HEK293 (cell line): ENCODE results near the gene DLX6.

Experiments used
- CTCF ChIA-PET: fragments of 350-600 bp; formaldehyde crosslinking; extraction: SDS; loops from one replicate; lab custom pipeline; 2021; ENCODE audit warnings: antibody characterized with exemption; lab: Yijun Ruan, JAX
- POLR2A ChIA-PET: fragments of 300-600 bp; formaldehyde crosslinking; extraction: SDS; loops from one replicate; lab custom pipeline; 2020; ENCODE audit warnings: antibody characterized with exemption, inconsistent platforms; lab: Yijun Ruan, JAX
- H3K27ac ChIP-seq: fragments of 200-500 bp; sonication (Bioruptor generic); 2 replicates; pipeline ENCODE4 v1.5.1; 2014; ENCODE audit warnings: low read depth, low read length, control low read depth, inconsistent platforms; ENCODE audit errors: extremely low read depth
- H3K36me3 ChIP-seq, 2 experiments: fragments of 200-500 bp in 1 of 2; sonication (Bioruptor generic) in 1 of 2; 1 replicate in 1 of 2; 2 replicates in 1 of 2; pipeline ENCODE4 v1.5.1; 2014 to 2017; ENCODE audit warnings: inconsistent platforms in 2 of 2, low read length in 2 of 2; ENCODE audit not compliant: control insufficient read depth in 2 of 2, insufficient read depth in 1 of 2
- H3K4me1 ChIP-seq: fragments of 200-500 bp; sonication (Bioruptor generic); 2 replicates; pipeline ENCODE4 v1.5.1; 2014; ENCODE audit warnings: mild to moderate bottlenecking, low read length, inconsistent platforms; ENCODE audit not compliant: control insufficient read depth, insufficient read depth
- H3K4me3 ChIP-seq: 2 replicates; pipeline ENCODE4 v1.5.1; 2011; ENCODE audit warnings: low read depth, mild to moderate bottlenecking, control low read depth, low read length, moderate library complexity
- H3K9me3 ChIP-seq: fragments of 200-500 bp; sonication (Bioruptor generic); 2 replicates; pipeline ENCODE4 v1.5.1; 2014; ENCODE audit warnings: low read depth, low read length, inconsistent platforms; ENCODE audit not compliant: control insufficient read depth, insufficient read depth
- EGR2 ChIP-seq: fragments of 450-650 bp; formaldehyde crosslinking; IDR thresholded peaks from 2 replicates; pipeline ENCODE4 v1.5.1; 2016; ENCODE audit warnings: low read depth, missing biosample characterization, missing genetic modification characterization
- FEZF1 ChIP-seq: fragments of 450-650 bp; formaldehyde crosslinking; IDR thresholded peaks from 2 replicates; pipeline ENCODE4 v1.5.1; 2016; ENCODE audit warnings: missing biosample characterization, missing genetic modification characterization
- GLIS2 ChIP-seq: fragments of 450-650 bp; formaldehyde crosslinking; IDR thresholded peaks from 2 replicates; pipeline ENCODE4 v1.5.1; 2016; ENCODE audit warnings: missing biosample characterization, missing genetic modification characterization
- KLF16 ChIP-seq: fragments of 450-650 bp; formaldehyde crosslinking; IDR thresholded peaks from 2 replicates; pipeline ENCODE4 v1.5.1; 2017; ENCODE audit warnings: missing biosample characterization, missing genetic modification characterization
- KLF7 ChIP-seq: fragments of 450-650 bp; formaldehyde crosslinking; IDR thresholded peaks from 2 replicates; pipeline ENCODE4 v1.5.1; 2016; ENCODE audit warnings: missing biosample characterization, missing genetic modification characterization, borderline replicate concordance
- MEIS1 ChIP-seq: sonication (generic); formaldehyde crosslinking; IDR thresholded peaks from 2 replicates; pipeline ENCODE4 v1.8.1; 2022; ENCODE audit warnings: missing genetic modification reagents, mild to moderate bottlenecking, borderline replicate concordance
- PRDM1 ChIP-seq: fragments of 450-650 bp; formaldehyde crosslinking; IDR thresholded peaks from 2 replicates; pipeline ENCODE4; 2016; ENCODE audit warnings: missing biosample characterization, missing genetic modification characterization
- SP2 ChIP-seq: fragments of 450-650 bp; formaldehyde crosslinking; IDR thresholded peaks from 2 replicates; pipeline ENCODE4 v1.5.1; 2016; ENCODE audit warnings: missing biosample characterization, missing genetic modification characterization
- SP7 ChIP-seq: fragments of 450-650 bp; formaldehyde crosslinking; IDR thresholded peaks from 2 replicates; pipeline ENCODE4 v1.5.1; 2016; ENCODE audit warnings: missing biosample characterization, missing genetic modification characterization
- ZFHX2 ChIP-seq: fragments of 450-650 bp; formaldehyde crosslinking; conservative IDR thresholded peaks from 2 replicates; pipeline ENCODE4 v1.5.1; 2016; ENCODE audit warnings: missing biosample characterization, missing genetic modification characterization
- ZNF138 ChIP-seq: fragments of 450-650 bp; formaldehyde crosslinking; IDR thresholded peaks from 2 replicates; pipeline ENCODE4 v1.5.1; 2016; ENCODE audit warnings: missing biosample characterization, missing genetic modification characterization, borderline replicate concordance
- ZNF211 ChIP-seq: fragments of 450-650 bp; formaldehyde crosslinking; IDR thresholded peaks from 2 replicates; pipeline ENCODE4 v1.5.1; 2016; ENCODE audit warnings: low read depth, missing biosample characterization, missing genetic modification characterization
- ZNF548 ChIP-seq: fragments of 450-650 bp; formaldehyde crosslinking; IDR thresholded peaks from 2 replicates; pipeline ENCODE4 v1.5.1; 2016; ENCODE audit warnings: missing biosample characterization, missing genetic modification characterization
- ZNF610 ChIP-seq: fragments of 450-650 bp; formaldehyde crosslinking; IDR thresholded peaks from 2 replicates; pipeline ENCODE4 v1.5.1; 2016; ENCODE audit warnings: missing biosample characterization, missing genetic modification characterization, borderline replicate concordance
- ZNF654 ChIP-seq: fragments of 450-650 bp; formaldehyde crosslinking; IDR thresholded peaks from 2 replicates; pipeline ENCODE4 v1.5.1; 2016; ENCODE audit warnings: low read depth, missing biosample characterization, missing genetic modification characterization
- ZNF658 ChIP-seq: fragments of 450-650 bp; formaldehyde crosslinking; IDR thresholded peaks from 2 replicates; pipeline ENCODE4; 2016; ENCODE audit warnings: missing biosample characterization, missing genetic modification characterization
- ZNF776 ChIP-seq: fragments of 450-650 bp; formaldehyde crosslinking; IDR thresholded peaks from 2 replicates; pipeline ENCODE4 v1.5.0; 2017; ENCODE audit warnings: missing biosample characterization, missing genetic modification characterization, borderline replicate concordance
- ZNF777 ChIP-seq: fragments of 450-650 bp; formaldehyde crosslinking; IDR thresholded peaks from 2 replicates; pipeline ENCODE4 v1.5.1; 2017; ENCODE audit warnings: missing biosample characterization, missing genetic modification characterization, borderline replicate concordance
- ZNF785 ChIP-seq: fragments of 450-650 bp; formaldehyde crosslinking; IDR thresholded peaks from 2 replicates; pipeline ENCODE4 v1.5.1; 2016; ENCODE audit warnings: missing biosample characterization, missing genetic modification characterization
- ZNF792 ChIP-seq: fragments of 450-650 bp; formaldehyde crosslinking; IDR thresholded peaks from 2 replicates; pipeline ENCODE4 v1.5.1; 2016; ENCODE audit warnings: missing biosample characterization, missing genetic modification characterization
- ZNF843 ChIP-seq: fragments of 450-650 bp; formaldehyde crosslinking; IDR thresholded peaks from 2 replicates; pipeline ENCODE4 v1.5.1; 2016; ENCODE audit warnings: missing biosample characterization, missing genetic modification characterization
- TF ChIP-seq, protein P1 (sequence below): fragments of 450-650 bp; formaldehyde crosslinking; IDR thresholded peaks from 2 replicates; pipeline ENCODE4 v1.5.1; 2016; ENCODE audit warnings: missing biosample characterization, missing genetic modification characterization
- TF ChIP-seq, protein P2 (sequence below): fragments of 450-650 bp; formaldehyde crosslinking; IDR thresholded peaks from 2 replicates; pipeline ENCODE4 v1.5.1; 2017; ENCODE audit warnings: missing biosample characterization, mild to moderate bottlenecking, missing genetic modification characterization, moderate library complexity
- TF ChIP-seq, protein P3 (sequence below): fragments of 450-650 bp; formaldehyde crosslinking; IDR thresholded peaks from 2 replicates; pipeline ENCODE4 v1.5.1; 2016; ENCODE audit warnings: missing biosample characterization, missing genetic modification characterization
- TF ChIP-seq, protein P4 (sequence below): fragments of 450-650 bp; formaldehyde crosslinking; IDR thresholded peaks from 2 replicates; pipeline ENCODE4 v1.5.1; 2017; ENCODE audit warnings: missing biosample characterization, missing genetic modification characterization
- TF ChIP-seq, protein P5 (sequence below): fragments of 450-650 bp; formaldehyde crosslinking; IDR thresholded peaks from 2 replicates; pipeline ENCODE4 v1.5.1; 2016; ENCODE audit warnings: missing biosample characterization, missing genetic modification characterization, borderline replicate concordance

Gene DLX6

DNA sequence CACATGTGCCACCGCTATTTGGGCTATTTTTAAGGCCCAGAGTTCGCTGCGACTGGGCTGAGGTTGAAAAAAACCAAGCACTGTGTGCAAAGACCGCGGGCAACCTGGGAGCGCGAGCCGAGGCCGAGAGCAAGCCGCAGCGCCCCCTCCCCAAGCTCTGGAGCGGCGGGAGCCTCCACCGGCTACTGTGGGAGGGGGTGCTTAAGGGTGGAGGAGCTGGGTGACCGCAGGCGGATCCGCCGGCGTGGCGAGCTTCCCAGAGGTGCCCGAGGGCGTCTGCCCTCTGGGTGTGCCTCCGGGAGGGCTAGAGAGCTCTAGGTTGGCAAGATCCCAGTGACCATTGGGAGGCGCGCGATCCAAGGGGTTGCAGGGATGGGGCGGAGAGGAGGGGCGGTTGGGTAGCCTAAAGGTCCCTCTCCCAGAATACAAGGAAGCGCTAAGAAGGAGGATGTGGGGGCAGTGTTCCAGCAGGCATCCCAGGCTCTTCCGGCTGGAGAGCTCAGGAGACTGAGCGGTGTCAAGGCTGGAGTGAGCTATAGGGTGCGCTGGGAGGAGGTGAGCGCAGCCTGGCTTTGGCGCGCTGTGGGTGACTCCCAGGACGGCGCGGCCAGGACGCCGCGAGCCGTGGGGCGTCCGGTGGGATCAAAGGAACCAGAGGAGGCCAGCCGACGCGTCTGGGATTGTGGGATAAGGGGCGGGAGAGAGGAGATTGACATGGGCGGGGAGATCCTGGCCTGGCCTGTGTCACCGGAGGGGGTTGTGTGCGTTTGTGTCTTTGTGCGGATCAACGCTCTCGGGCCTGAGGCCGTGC is 11.2 kb downstream of the DLX6 start:
- Histone ChIP-seq H3K9me3 (no peaks in the 10 kb centered on the region), H3K36me3 (peaks cover 0 to 3% of the 10 kb centered on the region in 2 experiments; a peak in 1 of 3 replicates), H3K27ac (peak overlapping the region; percentile 92), H3K4me3 (peak overlapping the region; percentile 41), H3K4me1 (peaks cover 8% of the 10 kb centered on the region; the same call in 1 of the 2 replicates)
- POLR2A ChIA-PET = interaction anchor here (0.9 to 3.6 kb wide), 2 partner anchors 10 to 224 kb away, joined by 3 to 44 read pairs; partner anchors contain the start of gene DLX6
- CTCF ChIA-PET = interaction anchor here (0.5 to 2.4 kb wide), 11 partner anchors 10 to 994 kb away, joined by 3 to 19 read pairs (median 3); partner anchors contain the start of gene DLX6
- TF ChIP-seq SP2 (tag by site-specific recombination) (peak; percentile 66), ZNF785 (tag by site-specific recombination) (no peak), FEZF1 (tag by site-specific recombination) (no peak), ZNF776 (tag by site-specific recombination) (no peak), KLF16 (tag by site-specific recombination) (peak; percentile 50; the same call in 1 of the 2 replicates), MEIS1 (no peak), ZNF792 (tag by site-specific recombination) (no peak), ZNF211 (tag by site-specific recombination) (no peak), GLIS2 (peak; percentile 96), ZNF654 (tag by site-specific recombination) (no peak; the same call in 1 of the 2 replicates), ZNF843 (tag by site-specific recombination) (0 out of 2 replicates have a peak, but pooled peaks have one; percentile 22), ZNF138 (tag by site-specific recombination) (no peak), ZNF777 (tag by site-specific recombination) (peak; percentile 85), SP7 (tag by site-specific recombination) (peak; percentile 42; the same call in 1 of the 2 replicates), KLF7 (0 out of 2 replicates have a peak, but pooled peaks have one; percentile 35), ZNF658 (tag by site-specific recombination) (no peak), EGR2 (tag by site-specific recombination) (peak; percentile 71), ZNF548 (no peak), ZNF610 (tag by site-specific recombination) (0 out of 2 replicates have a peak, but pooled peaks have one; percentile 42), ZFHX2 (tag by site-specific recombination) (peak; percentile 76), PRDM1 (no peak)
- TF ChIP-seq, protein P1, sequence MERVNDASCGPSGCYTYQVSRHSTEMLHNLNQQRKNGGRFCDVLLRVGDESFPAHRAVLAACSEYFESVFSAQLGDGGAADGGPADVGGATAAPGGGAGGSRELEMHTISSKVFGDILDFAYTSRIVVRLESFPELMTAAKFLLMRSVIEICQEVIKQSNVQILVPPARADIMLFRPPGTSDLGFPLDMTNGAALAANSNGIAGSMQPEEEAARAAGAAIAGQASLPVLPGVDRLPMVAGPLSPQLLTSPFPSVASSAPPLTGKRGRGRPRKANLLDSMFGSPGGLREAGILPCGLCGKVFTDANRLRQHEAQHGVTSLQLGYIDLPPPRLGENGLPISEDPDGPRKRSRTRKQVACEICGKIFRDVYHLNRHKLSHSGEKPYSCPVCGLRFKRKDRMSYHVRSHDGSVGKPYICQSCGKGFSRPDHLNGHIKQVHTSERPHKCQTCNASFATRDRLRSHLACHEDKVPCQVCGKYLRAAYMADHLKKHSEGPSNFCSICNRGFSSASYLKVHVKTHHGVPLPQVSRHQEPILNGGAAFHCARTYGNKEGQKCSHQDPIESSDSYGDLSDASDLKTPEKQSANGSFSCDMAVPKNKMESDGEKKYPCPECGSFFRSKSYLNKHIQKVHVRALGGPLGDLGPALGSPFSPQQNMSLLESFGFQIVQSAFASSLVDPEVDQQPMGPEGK (tag by site-specific recombination) = peak; percentile 86
- TF ChIP-seq, protein P2, sequence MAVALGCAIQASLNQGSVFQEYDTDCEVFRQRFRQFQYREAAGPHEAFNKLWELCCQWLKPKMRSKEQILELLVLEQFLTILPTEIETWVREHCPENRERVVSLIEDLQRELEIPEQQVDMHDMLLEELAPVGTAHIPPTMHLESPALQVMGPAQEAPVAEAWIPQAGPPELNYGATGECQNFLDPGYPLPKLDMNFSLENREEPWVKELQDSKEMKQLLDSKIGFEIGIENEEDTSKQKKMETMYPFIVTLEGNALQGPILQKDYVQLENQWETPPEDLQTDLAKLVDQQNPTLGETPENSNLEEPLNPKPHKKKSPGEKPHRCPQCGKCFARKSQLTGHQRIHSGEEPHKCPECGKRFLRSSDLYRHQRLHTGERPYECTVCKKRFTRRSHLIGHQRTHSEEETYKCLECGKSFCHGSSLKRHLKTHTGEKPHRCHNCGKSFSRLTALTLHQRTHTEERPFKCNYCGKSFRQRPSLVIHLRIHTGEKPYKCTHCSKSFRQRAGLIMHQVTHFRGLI (tag by site-specific recombination) = peak; percentile 16; the same call in 1 of the 2 replicates
- TF ChIP-seq, protein P3, sequence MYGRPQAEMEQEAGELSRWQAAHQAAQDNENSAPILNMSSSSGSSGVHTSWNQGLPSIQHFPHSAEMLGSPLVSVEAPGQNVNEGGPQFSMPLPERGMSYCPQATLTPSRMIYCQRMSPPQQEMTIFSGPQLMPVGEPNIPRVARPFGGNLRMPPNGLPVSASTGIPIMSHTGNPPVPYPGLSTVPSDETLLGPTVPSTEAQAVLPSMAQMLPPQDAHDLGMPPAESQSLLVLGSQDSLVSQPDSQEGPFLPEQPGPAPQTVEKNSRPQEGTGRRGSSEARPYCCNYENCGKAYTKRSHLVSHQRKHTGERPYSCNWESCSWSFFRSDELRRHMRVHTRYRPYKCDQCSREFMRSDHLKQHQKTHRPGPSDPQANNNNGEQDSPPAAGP (tag by site-specific recombination) = peak; percentile 55; the same call in 1 of the 2 replicates
- TF ChIP-seq, protein P4, sequence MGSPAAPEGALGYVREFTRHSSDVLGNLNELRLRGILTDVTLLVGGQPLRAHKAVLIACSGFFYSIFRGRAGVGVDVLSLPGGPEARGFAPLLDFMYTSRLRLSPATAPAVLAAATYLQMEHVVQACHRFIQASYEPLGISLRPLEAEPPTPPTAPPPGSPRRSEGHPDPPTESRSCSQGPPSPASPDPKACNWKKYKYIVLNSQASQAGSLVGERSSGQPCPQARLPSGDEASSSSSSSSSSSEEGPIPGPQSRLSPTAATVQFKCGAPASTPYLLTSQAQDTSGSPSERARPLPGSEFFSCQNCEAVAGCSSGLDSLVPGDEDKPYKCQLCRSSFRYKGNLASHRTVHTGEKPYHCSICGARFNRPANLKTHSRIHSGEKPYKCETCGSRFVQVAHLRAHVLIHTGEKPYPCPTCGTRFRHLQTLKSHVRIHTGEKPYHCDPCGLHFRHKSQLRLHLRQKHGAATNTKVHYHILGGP (tag by site-specific recombination) = no peak
- TF ChIP-seq, protein P5, sequence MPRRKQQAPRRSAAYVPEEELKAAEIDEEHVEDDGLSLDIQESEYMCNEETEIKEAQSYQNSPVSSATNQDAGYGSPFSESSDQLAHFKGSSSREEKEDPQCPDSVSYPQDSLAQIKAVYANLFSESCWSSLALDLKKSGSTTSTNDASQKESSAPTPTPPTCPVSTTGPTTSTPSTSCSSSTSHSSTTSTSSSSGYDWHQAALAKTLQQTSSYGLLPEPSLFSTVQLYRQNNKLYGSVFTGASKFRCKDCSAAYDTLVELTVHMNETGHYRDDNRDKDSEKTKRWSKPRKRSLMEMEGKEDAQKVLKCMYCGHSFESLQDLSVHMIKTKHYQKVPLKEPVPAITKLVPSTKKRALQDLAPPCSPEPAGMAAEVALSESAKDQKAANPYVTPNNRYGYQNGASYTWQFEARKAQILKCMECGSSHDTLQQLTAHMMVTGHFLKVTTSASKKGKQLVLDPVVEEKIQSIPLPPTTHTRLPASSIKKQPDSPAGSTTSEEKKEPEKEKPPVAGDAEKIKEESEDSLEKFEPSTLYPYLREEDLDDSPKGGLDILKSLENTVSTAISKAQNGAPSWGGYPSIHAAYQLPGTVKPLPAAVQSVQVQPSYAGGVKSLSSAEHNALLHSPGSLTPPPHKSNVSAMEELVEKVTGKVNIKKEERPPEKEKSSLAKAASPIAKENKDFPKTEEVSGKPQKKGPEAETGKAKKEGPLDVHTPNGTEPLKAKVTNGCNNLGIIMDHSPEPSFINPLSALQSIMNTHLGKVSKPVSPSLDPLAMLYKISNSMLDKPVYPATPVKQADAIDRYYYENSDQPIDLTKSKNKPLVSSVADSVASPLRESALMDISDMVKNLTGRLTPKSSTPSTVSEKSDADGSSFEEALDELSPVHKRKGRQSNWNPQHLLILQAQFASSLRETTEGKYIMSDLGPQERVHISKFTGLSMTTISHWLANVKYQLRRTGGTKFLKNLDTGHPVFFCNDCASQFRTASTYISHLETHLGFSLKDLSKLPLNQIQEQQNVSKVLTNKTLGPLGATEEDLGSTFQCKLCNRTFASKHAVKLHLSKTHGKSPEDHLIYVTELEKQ (tag by site-specific recombination) = no peak
